ENCODE results near the gene TEX13C. TPM values are rescaled to one million over a fixed set of nuclear protein-coding genes. Genes with fewer than 3 reads are reported as not detected.

The TEX13C gene
- total RNA-seq, 2 experiments from 2014 or later = not detected

DNA sequence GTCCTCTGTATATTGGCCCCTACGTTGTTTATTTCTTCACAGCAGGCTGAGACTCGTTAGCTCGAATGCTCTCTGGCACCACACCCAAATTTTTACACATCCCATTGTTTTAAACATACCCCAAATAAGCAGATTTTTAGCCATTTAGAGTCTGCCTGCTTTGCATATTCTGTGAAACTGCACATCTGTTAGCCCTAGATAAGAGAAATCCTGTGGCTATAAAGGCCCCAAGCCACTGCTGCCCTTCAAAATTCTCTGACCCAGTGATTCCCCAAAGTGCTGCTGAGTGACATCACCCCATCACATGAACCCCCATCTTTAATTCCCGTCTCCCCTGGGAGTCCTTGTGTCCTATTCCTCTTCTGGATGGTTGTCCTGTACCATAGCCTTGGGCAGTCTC lies 20.8 kb downstream of the TEX13C start:
- no peaks in the 10 kb centered on the region for H3K27me3 Mint-ChIP-seq
- ATAC-seq (ENCODE audit: poor library complexity) = no peak
- ChIA-PET POLR2A (no interaction called here), CTCF (no interaction called here)
- Histone ChIP-seq H3K9me3 (ENCODE audit: control insufficient read depth in 1 of 2, insufficient read depth in 1 of 2, low read length in 2 of 2) (no peaks in the 10 kb centered on the region), H3K27ac (ENCODE audit: low read depth in 1 of 2, low read length in 2 of 2) (no peak overlapping the region), H3K36me3 (ENCODE audit: insufficient read depth, low read length) (no peaks in the 10 kb centered on the region), H3K27me3 (ENCODE audit: control insufficient read depth in 1 of 2, insufficient read depth in 2 of 2, low read length in 2 of 2) (peaks cover 0 to 2% of the 10 kb centered on the region in 2 experiments), H3K4me3 (ENCODE audit: low read length) (no peak overlapping the region), H3K4me1 (ENCODE audit: insufficient read depth, low read length) (no peaks in the 10 kb centered on the region)
- H3K4me3 Mint-ChIP-seq = no peak overlapping the region
- intact Hi-C loops (cut with DNase I, micrococcal nuclease) = no loop called here
- no peak overlapping the region for H3K27ac Mint-ChIP-seq
- TF ChIP-seq CTCF (IDR thresholded peaks at IDR 0.05) = no peak
- H3K4me1 Mint-ChIP-seq (ENCODE audit: low read depth) = no peaks in the 10 kb centered on the region
- no peaks in the 10 kb centered on the region for H3K9me3 Mint-ChIP-seq
- DNase-seq = no peak
- H3K36me3 Mint-ChIP-seq (ENCODE audit: low read depth) = no peaks in the 10 kb centered on the region

- H3K27ac Mint-ChIP-seq = no peak overlapping the region
- H3K4me3 Mint-ChIP-seq = no peak overlapping the region
- CTCF ChIA-PET = no interaction called here
Observed at GRCh38 chrX:125374169-125374568, 54.5 kb downstream of the TEX13C start.

More at GRCh38 chrX:125374169-125374568, 54.5 kb downstream of the TEX13C start:
- ATAC-seq (ENCODE audit: poor library complexity) = no peak
- no peaks in the 10 kb centered on the region for H3K36me3 Mint-ChIP-seq (ENCODE audit: low read depth)
- no peak overlapping the region for H3K27ac ChIP-seq (ENCODE audit: low read depth in 1 of 2, low read length in 2 of 2)
- no peaks in the 10 kb centered on the region for H3K27me3 ChIP-seq (ENCODE audit: control insufficient read depth in 1 of 2, insufficient read depth in 2 of 2, low read length in 2 of 2)
- H3K9me3 ChIP-seq (ENCODE audit: control insufficient read depth in 1 of 2, insufficient read depth in 1 of 2, low read length in 2 of 2) = no peaks in the 10 kb centered on the region
- H3K4me3 ChIP-seq (ENCODE audit: low read length) = no peak overlapping the region
- TF ChIP-seq CTCF (IDR thresholded peaks at IDR 0.05) = no peak
- H3K9me3 Mint-ChIP-seq = no peaks in the 10 kb centered on the region
- DNase-seq = no peak
- no peaks in the 10 kb centered on the region for H3K27me3 Mint-ChIP-seq
- no peaks in the 10 kb centered on the region for H3K36me3 ChIP-seq (ENCODE audit: insufficient read depth, low read length)
- H3K4me1 ChIP-seq (ENCODE audit: insufficient read depth, low read length) = no peaks in the 10 kb centered on the region
- H3K4me1 Mint-ChIP-seq (ENCODE audit: low read depth) = no peaks in the 10 kb centered on the region
- intact Hi-C loops (cut with DNase I, micrococcal nuclease) = no loop called here
- POLR2A ChIA-PET = no interaction called here
